ENCODE results near the gene ASPG. TPM values are rescaled to one million over a fixed set of nuclear protein-coding genes. Genes with fewer than 3 reads are reported as not detected.

The ASPG gene
- total RNA-seq, 2 experiments from 2014 or later: not detected

DNA sequence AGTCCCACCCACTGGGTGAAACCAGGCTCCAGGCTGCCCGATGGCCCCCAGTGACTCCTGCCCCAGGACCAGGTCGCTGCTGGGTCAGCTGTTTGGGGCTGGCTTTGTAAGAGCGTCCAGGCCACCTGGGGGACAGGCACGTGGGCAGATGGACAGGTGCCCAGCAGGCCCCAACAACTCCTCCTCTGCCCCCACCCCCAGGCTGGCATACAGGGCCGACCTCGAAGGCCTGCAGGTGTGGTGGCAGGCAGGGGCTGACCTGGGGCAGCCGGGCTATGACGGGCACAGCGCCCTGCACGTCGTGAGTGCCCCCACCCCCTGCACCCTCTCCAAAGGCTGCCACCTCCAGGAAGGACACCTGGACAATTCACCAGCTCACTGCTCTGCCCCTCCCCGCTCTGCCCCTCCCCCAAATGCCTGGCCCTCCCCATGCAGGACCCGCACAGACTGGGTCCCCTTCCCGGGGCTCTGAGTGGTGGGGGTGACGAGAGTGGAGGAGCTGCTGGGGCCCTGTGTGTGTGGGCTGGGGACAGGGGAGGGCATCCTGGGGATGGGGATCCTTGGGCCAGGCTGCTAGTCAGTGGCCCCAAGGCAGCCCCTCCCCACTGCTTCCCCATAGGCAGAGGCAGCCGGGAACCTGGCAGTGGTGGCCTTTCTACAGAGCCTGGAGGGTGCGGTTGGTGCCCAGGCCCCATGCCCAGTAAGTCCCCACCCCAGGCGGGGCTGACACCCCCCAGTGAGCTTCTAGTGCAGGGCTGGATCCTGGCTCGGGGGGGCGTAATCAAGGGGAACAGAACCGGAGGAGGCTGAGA is 26.0 kb downstream of the ASPG start:
- Mint-ChIP-seq H3K27me3 (ENCODE audit: low read depth) (peaks cover 9% of the 10 kb centered on the region), H3K9me3 (no peaks in the 10 kb centered on the region), H3K4me1 (ENCODE audit: low read depth) (no peaks in the 10 kb centered on the region), H3K27ac (no peak overlapping the region), H3K36me3 (ENCODE audit: low read depth) (no peaks in the 10 kb centered on the region), H3K4me3 (no peak overlapping the region)
- DNase-seq: no peak
- CTCF ChIA-PET: no interaction called here
- intact Hi-C loops (cut with micrococcal nuclease): no loop called here

- H3K9me3 Mint-ChIP-seq: no peaks in the 10 kb centered on the region
- peaks cover 9% of the 10 kb centered on the region for H3K27me3 Mint-ChIP-seq (ENCODE audit: low read depth)
- no peaks in the 10 kb centered on the region for H3K36me3 Mint-ChIP-seq (ENCODE audit: low read depth)
- no peaks in the 10 kb centered on the region for H3K4me1 Mint-ChIP-seq (ENCODE audit: low read depth)
- no peak overlapping the region for H3K4me3 Mint-ChIP-seq
- H3K27ac Mint-ChIP-seq: no peak overlapping the region
- CTCF ChIA-PET: no interaction called here
- intact Hi-C loops (cut with micrococcal nuclease): no loop called here
- DNase-seq: no peak
Measured at GRCh38 chr14:104112113-104112505, 26.6 kb downstream of the ASPG start.

DNA sequence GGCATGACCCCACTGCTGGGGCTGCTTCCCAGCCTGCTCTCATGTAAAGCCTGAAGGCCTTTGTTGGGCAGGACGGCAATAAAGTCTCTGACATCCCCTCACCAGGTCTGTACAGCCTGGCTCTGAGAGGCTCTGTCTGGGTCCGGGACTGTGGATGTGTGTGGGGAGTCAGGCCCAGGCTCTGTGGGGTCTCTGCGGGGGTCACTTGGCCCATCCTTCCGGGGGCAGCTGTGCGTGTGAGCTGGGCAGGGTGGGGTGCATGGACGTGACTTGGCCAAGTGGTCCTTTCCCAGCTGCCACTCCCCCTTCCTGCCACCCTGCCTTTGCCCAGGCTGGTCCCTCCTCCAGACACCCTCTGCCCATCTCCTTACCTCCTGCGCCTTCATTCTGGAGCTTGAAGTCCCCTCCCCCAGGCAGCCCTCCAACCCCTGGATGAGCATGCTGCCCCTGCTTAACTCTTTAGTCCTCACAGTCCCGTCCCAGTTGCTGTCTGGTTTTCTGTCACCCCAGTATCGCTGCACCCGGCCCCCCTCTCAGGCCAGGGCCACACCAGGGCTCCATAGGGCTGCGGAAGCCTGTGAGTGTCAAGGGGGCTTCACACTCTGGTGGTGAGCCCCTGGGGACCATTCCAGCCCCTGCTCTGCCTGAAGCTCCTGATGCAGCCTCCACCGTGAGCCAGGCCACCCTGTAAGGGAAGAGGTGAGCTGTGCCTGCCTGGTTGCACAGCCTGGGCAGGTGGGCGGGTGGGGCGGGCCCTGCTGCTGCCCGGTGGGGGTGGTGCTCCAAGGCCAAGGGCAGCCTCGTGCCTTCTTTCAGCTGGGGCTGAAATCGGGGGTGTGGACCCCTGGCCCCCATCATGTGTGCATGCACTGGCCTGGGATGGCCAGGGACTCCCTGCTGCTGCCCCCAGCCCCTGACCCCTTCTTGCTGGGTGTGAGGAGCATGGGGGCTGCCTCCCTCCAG is 27.4 kb downstream of the ASPG start:
- Mint-ChIP-seq H3K27ac (no peak overlapping the region), H3K4me1 (ENCODE audit: low read depth) (no peaks in the 10 kb centered on the region), H3K36me3 (ENCODE audit: low read depth) (no peaks in the 10 kb centered on the region), H3K4me3 (no peak overlapping the region), H3K9me3 (no peaks in the 10 kb centered on the region), H3K27me3 (ENCODE audit: low read depth) (peaks cover 10% of the 10 kb centered on the region)
- CTCF ChIA-PET: no interaction called here
- no peak for DNase-seq
- intact Hi-C loops (cut with micrococcal nuclease): no loop called here

- Mint-ChIP-seq H3K36me3 (ENCODE audit: low read depth) (no peaks in the 10 kb centered on the region), H3K4me1 (ENCODE audit: low read depth) (no peaks in the 10 kb centered on the region)
- CTCF ChIA-PET: no interaction called here
Measured at GRCh38 chr14:104113631-104114420, 28.3 kb downstream of the ASPG start.

GRCh38 chr14:104114421-104115130 is 29.1 kb downstream of the ASPG start:
- DNase-seq: no peak
- CTCF ChIA-PET: no interaction called here
- peaks cover 20% of the 10 kb centered on the region for H3K27me3 Mint-ChIP-seq (ENCODE audit: low read depth)
- no peaks in the 10 kb centered on the region for H3K4me1 Mint-ChIP-seq (ENCODE audit: low read depth)
- H3K36me3 Mint-ChIP-seq (ENCODE audit: low read depth): no peaks in the 10 kb centered on the region
- intact Hi-C loops (cut with micrococcal nuclease): no loop called here
- H3K4me3 Mint-ChIP-seq: no peak overlapping the region
- no peaks in the 10 kb centered on the region for H3K9me3 Mint-ChIP-seq
- no peak overlapping the region for H3K27ac Mint-ChIP-seq

More at GRCh38 chr14:104113631-104114420, 28.3 kb downstream of the ASPG start:
- no peak overlapping the region for H3K27ac Mint-ChIP-seq
- no peak overlapping the region for H3K4me3 Mint-ChIP-seq
- DNase-seq: no peak
- no peaks in the 10 kb centered on the region for H3K9me3 Mint-ChIP-seq
- intact Hi-C loops (cut with micrococcal nuclease): no loop called here
- peaks cover 18% of the 10 kb centered on the region for H3K27me3 Mint-ChIP-seq (ENCODE audit: low read depth)

DNA sequence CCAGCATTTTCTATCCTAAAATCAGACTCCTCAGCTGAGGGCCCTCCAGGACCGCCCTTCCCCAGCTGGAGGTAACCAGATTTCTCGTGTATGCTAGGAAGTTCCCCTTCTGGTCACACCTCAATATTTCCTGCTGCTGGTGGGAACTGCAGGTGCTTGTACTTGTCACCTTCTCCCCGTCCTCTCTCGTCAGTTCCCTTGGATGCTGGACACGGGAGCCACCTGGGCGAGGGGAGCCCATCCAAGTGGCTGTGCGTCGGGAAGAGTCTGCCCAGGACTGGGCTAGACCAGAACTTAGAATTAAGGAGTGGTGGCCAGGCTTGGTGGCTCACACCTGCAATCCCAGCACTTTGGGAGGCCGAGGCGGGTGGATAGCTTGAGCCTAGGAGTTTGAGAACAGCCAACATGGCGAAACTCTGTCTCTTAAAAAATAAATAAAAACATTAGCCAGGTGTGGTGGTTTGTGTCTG is 29.7 kb downstream of the ASPG start:
- H3K4me1 Mint-ChIP-seq (ENCODE audit: low read depth): no peaks in the 10 kb centered on the region
- peaks cover 25% of the 10 kb centered on the region for H3K27me3 Mint-ChIP-seq (ENCODE audit: low read depth)
- DNase-seq: no peak
- H3K36me3 Mint-ChIP-seq (ENCODE audit: low read depth): no peaks in the 10 kb centered on the region
- CTCF ChIA-PET: no interaction called here
- no peaks in the 10 kb centered on the region for H3K9me3 Mint-ChIP-seq
- H3K27ac Mint-ChIP-seq: no peak overlapping the region
- intact Hi-C loops (cut with micrococcal nuclease): no loop called here
- H3K4me3 Mint-ChIP-seq: no peak overlapping the region

DNA sequence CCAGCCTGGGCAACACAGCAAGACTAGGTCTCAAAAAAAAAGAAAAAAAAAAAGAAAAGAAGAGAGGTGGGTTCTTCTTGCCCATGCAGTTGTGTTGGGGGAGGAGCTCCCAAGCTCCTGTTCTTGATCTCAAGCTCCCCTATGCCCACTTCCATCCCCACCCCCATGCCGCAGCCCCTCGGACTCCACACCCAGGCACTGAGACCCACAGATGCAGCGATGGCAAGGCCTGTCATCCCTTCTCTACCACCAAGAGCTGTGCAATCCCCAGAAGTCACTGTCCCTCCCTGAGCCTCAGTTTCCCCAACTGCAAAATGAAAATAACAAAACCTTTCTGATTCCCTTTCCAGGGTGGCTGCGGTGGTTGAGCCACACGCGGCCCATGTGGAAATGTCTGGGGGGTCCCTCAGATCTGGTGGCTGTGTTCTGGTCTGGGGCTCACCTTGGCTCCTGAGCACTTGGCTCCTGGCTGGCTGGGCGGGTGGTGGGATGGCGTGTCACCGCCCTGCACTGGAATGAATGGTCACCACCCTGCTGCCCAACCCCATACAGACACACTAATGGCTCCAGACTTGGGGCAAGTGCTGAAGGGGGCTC is 30.3 kb downstream of the ASPG start:
- Mint-ChIP-seq H3K36me3 (ENCODE audit: low read depth) (no peaks in the 10 kb centered on the region), H3K4me1 (ENCODE audit: low read depth) (no peaks in the 10 kb centered on the region), H3K4me3 (peak overlapping the region; percentile 38), H3K9me3 (no peaks in the 10 kb centered on the region), H3K27me3 (ENCODE audit: low read depth) (peaks cover 25% of the 10 kb centered on the region), H3K27ac (no peak overlapping the region)
- CTCF ChIA-PET: no interaction called here
- intact Hi-C loops (cut with micrococcal nuclease): no loop called here
- no peak for DNase-seq

GRCh38 chr14:104116288-104116755 is 30.8 kb downstream of the ASPG start:
- Mint-ChIP-seq H3K27me3 (ENCODE audit: low read depth) (peaks cover 25% of the 10 kb centered on the region), H3K4me3 (peak overlapping the region; percentile 38), H3K4me1 (ENCODE audit: low read depth) (no peaks in the 10 kb centered on the region), H3K27ac (no peak overlapping the region), H3K9me3 (no peaks in the 10 kb centered on the region), H3K36me3 (ENCODE audit: low read depth) (no peaks in the 10 kb centered on the region)
- intact Hi-C loops (cut with micrococcal nuclease): no loop called here
- CTCF ChIA-PET: no interaction called here
- no peak for DNase-seq

DNA sequence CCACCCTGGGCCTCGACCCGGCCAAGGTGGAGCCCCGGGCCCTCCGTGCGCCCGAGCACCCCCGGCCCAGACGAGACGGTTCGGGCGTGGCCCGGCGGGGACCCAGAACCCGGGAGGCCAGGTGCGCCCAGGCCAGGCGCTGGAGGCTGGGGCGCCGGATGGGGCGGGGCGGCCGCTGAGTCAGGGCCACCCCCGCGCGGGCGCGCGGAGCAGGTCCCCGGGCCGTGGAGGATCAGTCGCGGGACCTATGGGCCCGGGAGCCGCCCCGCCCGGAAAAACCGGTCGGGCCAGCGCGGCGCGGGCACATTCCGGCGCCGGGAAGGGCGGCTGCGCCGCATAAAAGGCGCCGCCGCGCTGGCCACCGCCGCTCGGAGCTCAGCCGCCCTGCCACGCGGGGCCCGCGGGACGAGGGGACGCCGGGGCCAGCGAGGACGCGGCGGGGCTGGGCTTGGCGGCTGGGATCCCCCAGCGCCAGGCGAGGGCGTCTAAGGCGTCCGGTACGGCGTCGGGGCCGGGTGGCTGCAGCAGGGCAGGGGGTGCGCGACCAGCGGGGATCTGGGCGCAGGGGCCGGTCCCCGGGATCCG is 31.3 kb downstream of the ASPG start:
- H3K4me3 Mint-ChIP-seq: no peak overlapping the region
- CTCF ChIA-PET: no interaction called here
- H3K27me3 Mint-ChIP-seq (ENCODE audit: low read depth): peaks cover 25% of the 10 kb centered on the region
- no peaks in the 10 kb centered on the region for H3K4me1 Mint-ChIP-seq (ENCODE audit: low read depth)
- no peaks in the 10 kb centered on the region for H3K36me3 Mint-ChIP-seq (ENCODE audit: low read depth)
- DNase-seq: no peak
- H3K27ac Mint-ChIP-seq: no peak overlapping the region
- intact Hi-C loops (cut with micrococcal nuclease): no loop called here
- H3K9me3 Mint-ChIP-seq: no peaks in the 10 kb centered on the region

GRCh38 chr14:104117341-104118005 is 32.0 kb downstream of the ASPG start:
- CTCF ChIA-PET: no interaction called here
- Mint-ChIP-seq H3K9me3 (no peaks in the 10 kb centered on the region), H3K4me3 (peak overlapping the region; percentile 21), H3K4me1 (ENCODE audit: low read depth) (no peaks in the 10 kb centered on the region), H3K36me3 (ENCODE audit: low read depth) (no peaks in the 10 kb centered on the region), H3K27me3 (ENCODE audit: low read depth) (peaks cover 25% of the 10 kb centered on the region), H3K27ac (no peak overlapping the region)
- intact Hi-C loops (cut with micrococcal nuclease): no loop called here
- no peak for DNase-seq

All from activated naive CD4-positive, alpha-beta T cell treated with anti-CD3 and anti-CD28 coated beads for 36 hours (primary cell).